Endothelial cell of umbilical vein (primary cell): Measurements from ENCODE around the gene BRSK1. TPM values are rescaled to one million over a fixed set of nuclear protein-coding genes. Genes with fewer than 3 reads are reported as not detected.

Source experiments
- BruUV-seq: library from RNA; stranded (reverse); fragments of 400-500 nt; replicated peaks from 2 replicates; lab custom pipeline; 2021; lab: Mats Ljungman, UMichigan
- CTCF ChIA-PET: fragments of 300-600, 350-600 bp; sonication (Branson Sonifier 250); formaldehyde crosslinking; loops from one replicate; lab custom pipeline; 2021; ENCODE audit warnings: antibody characterized with exemption, inconsistent platforms; lab: Charles Lee
- POLR2A ChIA-PET: fragments of 300-600, 350-600 bp; sonication (Branson Sonifier 250); formaldehyde crosslinking; loops from one replicate; lab custom pipeline; 2021; ENCODE audit warnings: antibody characterized with exemption, inconsistent platforms; lab: Charles Lee
- DNase-seq: peaks from one replicate; pipeline ENCODE4 v3.0.0-alpha.2; 2011; ENCODE audit warnings: low read depth, low spot score
- FAIRE-seq: peaks from 2 replicates; lab custom pipeline; 2011; peaks lifted over from hg19 to GRCh38; lab: Jason Lieb, UNC
- H2AFZ ChIP-seq: 2 replicates; pipeline ENCODE4 v1.6.0; 2012; ENCODE audit warnings: low read depth, low read length, control low read depth, inconsistent platforms
- H3K27ac ChIP-seq: 2 replicates; pipeline ENCODE4 v1.5.1; 2011; ENCODE audit warnings: low read depth, mild to moderate bottlenecking, control low read depth, low read length, moderate library complexity; ENCODE audit not compliant: insufficient read depth
- H3K27me3 ChIP-seq, 2 experiments: 2 replicates each; pipeline versions ENCODE4 v1.6.0 to v1.6.1; 2011; ENCODE audit warnings: low read length in 2 of 2, mixed read lengths in 1 of 2; ENCODE audit not compliant: control insufficient read depth in 2 of 2, insufficient read depth in 2 of 2
- H3K36me3 ChIP-seq, 2 experiments: 2 replicates in 1 of 2; 3 replicates in 1 of 2; pipeline ENCODE4 v1.5.1; 2011; ENCODE audit warnings: low read length in 2 of 2, mild to moderate bottlenecking in 1 of 2, moderate library complexity in 1 of 2; ENCODE audit not compliant: control insufficient read depth in 2 of 2, insufficient read depth in 2 of 2; ENCODE audit errors: extremely low read depth in 1 of 2
- H3K4me1 ChIP-seq: 3 replicates; pipeline ENCODE4 v1.5.1; 2011; ENCODE audit warnings: mild to moderate bottlenecking, low read length; ENCODE audit not compliant: control insufficient read depth, insufficient read depth; ENCODE audit errors: extremely low read depth
- H3K4me2 ChIP-seq: 2 replicates; pipeline ENCODE4 v1.6.1; 2011; ENCODE audit warnings: low read length, control low read depth, mixed read lengths; ENCODE audit not compliant: insufficient read depth
- H3K4me3 ChIP-seq, 3 experiments: fragments of 200-600 bp in 1 of 3; sonication (generic), shearing (Covaris generic) in 1 of 3; replicated peaks in 1 of 3; 2 replicates each; pipeline ENCODE4 v1.5.1; 2011 to 2016; ENCODE audit warnings: control low read depth in 3 of 3, low read length in 3 of 3, mild to moderate bottlenecking in 2 of 3, inconsistent platforms in 1 of 3, low read depth in 1 of 3, moderate library complexity in 1 of 3; ENCODE audit not compliant: insufficient read depth in 1 of 3
- H3K79me2 ChIP-seq: 2 replicates; pipeline ENCODE4 v1.6.0; 2012; ENCODE audit warnings: low read length, inconsistent platforms; ENCODE audit not compliant: control insufficient read depth, insufficient read depth
- H3K9ac ChIP-seq: replicated peaks from 2 replicates; pipeline ENCODE3; 2011; ENCODE audit warnings: low read length, control low read depth; ENCODE audit not compliant: insufficient read depth; ENCODE audit errors: extremely low read depth
- H3K9me1 ChIP-seq: replicated peaks from 3 replicates; pipeline ENCODE4 v1.6.0; 2011; ENCODE audit warnings: mild to moderate bottlenecking, low read length; ENCODE audit not compliant: control insufficient read depth, insufficient read depth; ENCODE audit errors: extremely low read depth
- H3K9me3 ChIP-seq: replicated peaks from 2 replicates; pipeline ENCODE4 v1.5.1; 2012; ENCODE audit warnings: low read length, inconsistent platforms; ENCODE audit not compliant: control insufficient read depth, insufficient read depth
- H4K20me1 ChIP-seq: replicated peaks from 2 replicates; pipeline ENCODE3; 2011; ENCODE audit warnings: mild to moderate bottlenecking, low read length; ENCODE audit not compliant: control insufficient read depth, insufficient read depth; ENCODE audit errors: extremely low read depth
- CTCF ChIP-seq, 2 donors: IDR thresholded peaks; 1 replicate in 1 of 2; 2 replicates in 1 of 2; pipeline ENCODE4 v1.5.1; 2011; ENCODE audit warnings: low read length in 2 of 2, mild to moderate bottlenecking in 2 of 2, moderate library complexity in 2 of 2, control low read depth in 1 of 2, inconsistent platforms in 1 of 2, low read depth in 1 of 2; ENCODE audit not compliant: insufficient read depth in 1 of 2; ENCODE audit errors: extremely low read depth in 1 of 2
- EZH2 ChIP-seq: IDR thresholded peaks from 2 replicates; pipeline ENCODE4 v1.6.1; 2012; ENCODE audit warnings: borderline replicate concordance, low read depth, mild to moderate bottlenecking, moderate library complexity, low read length, inconsistent platforms; ENCODE audit not compliant: severe bottlenecking
- FOS ChIP-seq: IDR thresholded peaks from 2 replicates; pipeline ENCODE4 v1.6.1; 2011; ENCODE audit warnings: mild to moderate bottlenecking, low read length, moderate library complexity, borderline replicate concordance; ENCODE audit not compliant: insufficient read depth
- GATA2 ChIP-seq: IDR thresholded peaks from 2 replicates; pipeline ENCODE4 v1.7.0; 2011; ENCODE audit warnings: low read depth, mild to moderate bottlenecking, moderate library complexity, mixed read lengths, low read length; ENCODE audit not compliant: insufficient read length, insufficient read depth
- JUN ChIP-seq: IDR thresholded peaks from 2 replicates; pipeline ENCODE4 v1.6.1; 2011; ENCODE audit warnings: borderline replicate concordance, low read depth; ENCODE audit not compliant: insufficient read length, insufficient read depth
- MAX ChIP-seq: IDR thresholded peaks from 2 replicates; pipeline ENCODE4 v1.6.1; 2011; ENCODE audit not compliant: insufficient read depth, insufficient read length
- MYC ChIP-seq: IDR thresholded peaks from one replicate; pipeline ENCODE4 v1.6.1; 2011; ENCODE audit warnings: mild to moderate bottlenecking, low read depth, low read length
- POLR2A ChIP-seq: IDR thresholded peaks from 2 replicates; pipeline ENCODE4 v1.6.1; 2012; ENCODE audit warnings: low read depth, mild to moderate bottlenecking, control low read depth, low read length
- POLR2AphosphoS5 ChIP-seq: IDR thresholded peaks from 2 replicates; pipeline ENCODE4 v1.6.1; 2012; ENCODE audit warnings: low read depth, mild to moderate bottlenecking, control low read depth, low read length, moderate library complexity; ENCODE audit not compliant: insufficient read depth
- dilution Hi-C: fragments of 300-500 bp; cut with MboI; formaldehyde crosslinking; loops from one replicate; pipeline ENCODE4 v1.15.0; 2019; ENCODE audit warnings: low sequenced_read_pairs; ENCODE audit not compliant: extremely low pct_ligation_motif_present
- intact Hi-C: fragments of 100-400 bp; cut with micrococcal nuclease; formaldehyde crosslinking; loops from one replicate; pipeline ENCODE4 v1.10.0; 2022
- polyA plus RNA-seq, 4 experiments: library from polyadenylated mRNA; depleted of rRNA in 3 of 4; stranded (reverse) in 3 of 4; unstranded in 1 of 4; fragments of >200 nt; gene quantifications; 2 replicates each; pipeline versions ENCODE4 v1.2.1 to v1.2.3, GENCODE V29; 2011 to 2012; ENCODE audit warnings: missing spikeins in 1 of 4
- total RNA-seq: library from RNA; stranded (reverse); gene quantifications from 2 replicates; pipeline ENCODE4 v1.2.3, GENCODE V29; 2021

BRSK1 gene
- total and polyA plus RNA-seq, 2 donors (not counting 3 experiments of a cell fraction or from before 2014, with no cell fraction given), result 0.33 to 0.44 TPM

GRCh38 chr19:55289117-55289796 lies 5.5 kb downstream of the BRSK1 start:
- ChIA-PET POLR2A (no interaction called here), CTCF (no interaction called here)
- no TSS peak for BruUV-seq
- DNase-seq (no peak), FAIRE-seq (no peak)
- no peaks in the 10 kb centered on the region for H4K20me1 ChIP-seq
- H3K9me1 ChIP-seq, result no peaks in the 10 kb centered on the region
- H3K27ac ChIP-seq, result no peak overlapping the region
- H3K36me3 ChIP-seq, result no peaks in the 10 kb centered on the region
- no peak overlapping the region for H3K4me3 ChIP-seq
- H3K9ac ChIP-seq, result no peak overlapping the region
- TF ChIP-seq POLR2AphosphoS5 (no peak), POLR2A (no peak), MAX (no peak), FOS (no peak), JUN (no peak), EZH2 (no peak), MYC (no peak), CTCF (IDR thresholded peaks at IDR 0.05; ENCODE audit: extremely low read depth in 1 of 2, insufficient read depth in 1 of 2, low read depth in 1 of 2, low read length in 2 of 2) (no peak), GATA2 (no peak)
- no peak overlapping the region for H2AFZ ChIP-seq
- H3K4me1 ChIP-seq, result no peaks in the 10 kb centered on the region
- intact Hi-C loops (no loop called here), dilution Hi-C loops (no loop called here)
- no peaks in the 10 kb centered on the region for H3K9me3 ChIP-seq
- no peaks in the 10 kb centered on the region for H3K79me2 ChIP-seq
- no peaks in the 10 kb centered on the region for H3K27me3 ChIP-seq
- H3K4me2 ChIP-seq, result no peak overlapping the region
